GM19467 (cell line): Measurements from ENCODE around the gene FRMD3.

Source experiments
- ATAC-seq: cut with Tn5 transposase; IDR thresholded peaks from one replicate; pipeline ENCODE4 v1.9.1; 2021; ENCODE audit warnings: mild to moderate bottlenecking, moderate library complexity; ENCODE audit not compliant: unreplicated experiment

Gene FRMD3

GRCh38 chr9:83239747-83240146 lies 298.5 kb downstream of the FRMD3 start:
- ATAC-seq = no peak

- no peak for ATAC-seq
Measured at GRCh38 chr9:83238871-83239640, 299.1 kb downstream of the FRMD3 start.

- ATAC-seq = no peak
Measured at GRCh38 chr9:83236029-83236696, 302.0 kb downstream of the FRMD3 start.

GRCh38 chr9:83235526-83235925 lies 302.7 kb downstream of the FRMD3 start:
- no peak for ATAC-seq

- ATAC-seq = no peak
Measured at GRCh38 chr9:83234541-83234940, 303.7 kb downstream of the FRMD3 start.

GRCh38 chr9:83233647-83234046 lies 304.6 kb downstream of the FRMD3 start:
- ATAC-seq = no peak

GRCh38 chr9:83231039-83231438 lies 307.2 kb downstream of the FRMD3 start:
- ATAC-seq = no peak

GRCh38 chr9:83220730-83221129 lies 317.5 kb downstream of the FRMD3 start:
- ATAC-seq = peak; percentile 84

- no peak for ATAC-seq
Measured at GRCh38 chr9:83219924-83220438, 318.2 kb downstream of the FRMD3 start.

- peak; percentile 56 for ATAC-seq
Measured at GRCh38 chr9:83219154-83219923, 318.9 kb downstream of the FRMD3 start.

- ATAC-seq = no peak
Measured at GRCh38 chr9:83218411-83219090, 319.6 kb downstream of the FRMD3 start.

GRCh38 chr9:83209188-83209731 lies 328.9 kb downstream of the FRMD3 start:
- no peak for ATAC-seq

- ATAC-seq = no peak
Measured at GRCh38 chr9:83208065-83208850, 329.9 kb downstream of the FRMD3 start.

GRCh38 chr9:83204047-83204446 lies 334.2 kb downstream of the FRMD3 start:
- no peak for ATAC-seq

GRCh38 chr9:83200531-83200930 lies 337.7 kb downstream of the FRMD3 start:
- no peak for ATAC-seq

- ATAC-seq = no peak
Measured at GRCh38 chr9:83199832-83200231, 338.4 kb downstream of the FRMD3 start.

- ATAC-seq = no peak
Measured at GRCh38 chr9:83199240-83199639, 339.0 kb downstream of the FRMD3 start.

GRCh38 chr9:83198371-83198770 lies 339.8 kb downstream of the FRMD3 start:
- no peak for ATAC-seq

- ATAC-seq = no peak
Measured at GRCh38 chr9:83197591-83197990, 340.6 kb downstream of the FRMD3 start.

GRCh38 chr9:83196946-83197345 lies 341.3 kb downstream of the FRMD3 start:
- no peak for ATAC-seq
